GM12874 (cell line): ENCODE results near the gene STK10.

Experiments
- CTCF ChIP-seq: IDR thresholded peaks from 2 replicates; pipeline ENCODE4 v1.5.1; 2011; ENCODE audit warnings: low read depth, mild to moderate bottlenecking, control low read depth, low read length, moderate library complexity; ENCODE audit not compliant: insufficient read depth

The STK10 gene

GRCh38 chr5:172085738-172086137 lies 102.3 kb downstream of the STK10 start:
- no peak for TF ChIP-seq CTCF

GRCh38 chr5:172082180-172082579 lies 105.8 kb downstream of the STK10 start:
- TF ChIP-seq CTCF, result no peak

- no peak for TF ChIP-seq CTCF
Observed at GRCh38 chr5:172079876-172080275, 108.1 kb downstream of the STK10 start.

- TF ChIP-seq CTCF, result no peak
Observed at GRCh38 chr5:172078726-172079345, 109.2 kb downstream of the STK10 start.

- TF ChIP-seq CTCF, result no peak
Observed at GRCh38 chr5:172077664-172078425, 110.2 kb downstream of the STK10 start.

GRCh38 chr5:172076761-172077244 lies 111.2 kb downstream of the STK10 start:
- no peak for TF ChIP-seq CTCF

GRCh38 chr5:172075656-172076055 lies 112.4 kb downstream of the STK10 start:
- no peak for TF ChIP-seq CTCF
